Renal pelvis (tissue), 4 donors: ENCODE results near the gene ASMT. TPM values are rescaled to one million over a fixed set of nuclear protein-coding genes. Genes with fewer than 3 reads are reported as not detected.
"Not testable (repeated sequence)": the region's sequence is repeated elsewhere in the genome, so short reads cannot be mapped to it uniquely, and the experiment has no call there.

Experiments
- DNase-seq: peaks from one replicate; pipeline ENCODE4 v3.0.0-alpha.2; 2013
- polyA plus RNA-seq, 3 donors: library from polyadenylated mRNA; unstranded; fragments of 120-200 nt; gene quantifications; one replicate each; pipeline ENCODE4 v1.2.1, GENCODE V29; 2013; ENCODE audit not compliant: insufficient read length in 3 of 3

ASMT gene
- polyA plus RNA-seq, 3 donors, result 0.09 to 0.53 TPM; not detected in 1

- peak; percentile 84 for DNase-seq
These were observed 34.8 kb downstream of the ASMT start for GRCh38 chrX:1649621-1650020.

GRCh38 chrX:1652011-1652811 lies 37.4 kb downstream of the ASMT start:
- DNase-seq, result peak; percentile 31

- no peak for DNase-seq
These were observed 41.5 kb downstream of the ASMT start for GRCh38 chrX:1656379-1656778.

- DNase-seq, result peak; percentile 56
These were observed 42.7 kb downstream of the ASMT start for GRCh38 chrX:1657367-1658070.

- peak; percentile 20 for DNase-seq
These were observed 43.2 kb downstream of the ASMT start for GRCh38 chrX:1658071-1658491.

GRCh38 chrX:1659664-1660461 lies 45.0 kb downstream of the ASMT start:
- no peak for DNase-seq

GRCh38 chrX:1661048-1661921 lies 46.4 kb downstream of the ASMT start:
- DNase-seq, result no peak

GRCh38 chrX:1661922-1662221 lies 47.0 kb downstream of the ASMT start:
- DNase-seq, result no peak

- DNase-seq, result no peak
These were observed 52.7 kb downstream of the ASMT start for GRCh38 chrX:1667566-1667965.

- no peak for DNase-seq
These were observed 58.5 kb downstream of the ASMT start for GRCh38 chrX:1673337-1673736.

- no peak for DNase-seq
These were observed 62.0 kb downstream of the ASMT start for GRCh38 chrX:1676866-1677265.

- no peak for DNase-seq
These were observed 64.4 kb downstream of the ASMT start for GRCh38 chrX:1679238-1679637.

- DNase-seq, result no peak
These were observed 66.6 kb downstream of the ASMT start for GRCh38 chrX:1681439-1681838.

- not testable (repeated sequence) for DNase-seq
These were observed 67.0 kb downstream of the ASMT start for GRCh38 chrX:1681856-1682255.

GRCh38 chrX:1682501-1682900 lies 67.6 kb downstream of the ASMT start:
- not testable (repeated sequence) for DNase-seq

GRCh38 chrX:1684883-1685282 lies 70.0 kb downstream of the ASMT start:
- not testable (repeated sequence) for DNase-seq

- not testable (repeated sequence) for DNase-seq
These were observed 70.6 kb downstream of the ASMT start for GRCh38 chrX:1685444-1685880.

GRCh38 chrX:1686642-1687041 lies 71.8 kb downstream of the ASMT start:
- DNase-seq, result no peak
